Pancreas (tissue), 10 donors: ENCODE measurements around the gene TENM4. TPM values are rescaled to one million over a fixed set of nuclear protein-coding genes. Genes with fewer than 3 reads are reported as not detected.

Experiments used
- ATAC-seq, 4 donors: fragments of 200-7000 bp; cut with Tn5 transposase; one replicate each; pipeline versions ENCODE4 v1.8.0 to v1.9.1; 2020; ENCODE audit warnings: mild to moderate bottlenecking in 4 of 4, moderate library complexity in 4 of 4
- DNase-seq, 6 donors: peaks; one replicate each; pipeline ENCODE4 v3.0.0-alpha.2; 2020
- FAIRE-seq: peaks from 2 replicates; lab custom pipeline; 2012; peaks lifted over from hg19 to GRCh38; lab: Jason Lieb, UNC
- H3K27ac ChIP-seq, 4 donors: fragments of 200-600 bp; sonication (generic); 1 replicate in 3 of 4; 2 replicates in 1 of 4; pipeline versions ENCODE4 v1.5.0 to v1.8.0; 2020
- H3K27me3 ChIP-seq, 4 donors: fragments of 200-600 bp; one replicate each; pipeline ENCODE4 v1.8.0; 2021
- H3K36me3 ChIP-seq, 3 donors: fragments of 200-600 bp; sonication (generic) in 1 of 3; one replicate each; pipeline versions ENCODE4 v1.5.0 to v1.8.0; 2020 to 2021
- H3K4me1 ChIP-seq, 3 donors: fragments of 200-600 bp; one replicate each; pipeline ENCODE4 v1.8.0; 2021
- H3K4me3 ChIP-seq, 4 donors: fragments of 200-600 bp; sonication (generic) in 2 of 4; one replicate each; pipeline versions ENCODE4 v1.5.0 to v1.8.0; 2020 to 2021
- H3K9me3 ChIP-seq, 4 donors: fragments of 200-600 bp; one replicate each; pipeline ENCODE4 v1.8.0; 2021
- CTCF ChIP-seq, 4 donors: fragments of 200-600 bp; sonication (generic) in 3 of 4; IDR thresholded peaks; one replicate each; pipeline versions ENCODE4 v1.5.0 to v1.8.0; 2021; ENCODE audit warnings: antibody characterized with exemption in 4 of 4
- WGBS, 2 donors: extraction: QIAGEN DNeasy Blood & Tissue Kit; methylation state at CpG; one replicate each; pipeline ENCODE4 v1.1.7; 2013; 5-methylcytosine and 5-hydroxymethylcytosine counted together
- intact Hi-C, 3 donors: fragments of 100-400 bp; cut with DNase I; formaldehyde crosslinking; loops; one replicate each; pipeline versions ENCODE4 v1.11.1 to v1.14.2; 2022
- polyA plus RNA-seq, 2 donors: library from polyadenylated mRNA; stranded (reverse); fragments of 200-250 nt; gene quantifications; one replicate each; pipeline ENCODE4 v1.2.3, GENCODE V29; 2013
- total RNA-seq, 6 donors: library from RNA; stranded (reverse); fragmentation: NEBNext Ultra II Directional in 4 of 6; extraction: Animal tissue kit (Norgen Biotek cat#: 25700) in 4 of 6; gene quantifications; one replicate each; pipeline versions ENCODE4 v1.2.1 to v1.2.4, GENCODE V29; 2021 to 2023
- donor health status: healthy with polysubstance abuse.
- donor health status: DM: no; HTN: no; CAD: no; lungs with moderate emphysema.
- donor health status: DM: no; HTN: no; CAD: no.
- donor health status: control.
- donor health status: control.
- donor health status: Bipolar disorder and iron deficiency.
- donor health status: DM: yes; HTN: yes; CAD: no.
- donor health status: DM: no; HTN: no; CAD: no.
- donor health status: DM: no; HTN: no; CAD: no.
- donor health status: DM: yes; HTN: yes; CAD: no.

The TENM4 gene
- total and polyA plus RNA-seq, 8 donors: 0.37 to 6.8 (median 1.3) TPM

GRCh38 chr11:79019277-79019676, 421.6 kb downstream of the TENM4 start:
- DNase-seq (no peak), FAIRE-seq (no peak), ATAC-seq (no peak)
- no peak overlapping the region for H3K4me3 ChIP-seq
- H3K36me3 ChIP-seq: no peaks in the 10 kb centered on the region
- intact Hi-C loops: no loop called here
- H3K4me1 ChIP-seq: no peaks in the 10 kb centered on the region
- no peak for TF ChIP-seq CTCF (IDR thresholded peaks at IDR 0.05)
- H3K9me3 ChIP-seq: no peaks in the 10 kb centered on the region
- H3K27me3 ChIP-seq: no peaks in the 10 kb centered on the region
- no peak overlapping the region for H3K27ac ChIP-seq

GRCh38 chr11:79018371-79018849, 422.4 kb downstream of the TENM4 start:
- Histone ChIP-seq H3K36me3 (no peaks in the 10 kb centered on the region), H3K4me1 (no peaks in the 10 kb centered on the region), H3K9me3 (no peaks in the 10 kb centered on the region), H3K27me3 (no peaks in the 10 kb centered on the region), H3K4me3 (no peak overlapping the region), H3K27ac (no peak overlapping the region)
- no peak for DNase-seq
- TF ChIP-seq CTCF (IDR thresholded peaks at IDR 0.05): no peak
- peak in 2 of 4 donors; percentile 53 to 61 for ATAC-seq
- no peak for FAIRE-seq
- WGBS, 2 donors: 36 to 43% methylated on average over 3 of the region's 3 CpGs
- intact Hi-C loops: no loop called here

DNA sequence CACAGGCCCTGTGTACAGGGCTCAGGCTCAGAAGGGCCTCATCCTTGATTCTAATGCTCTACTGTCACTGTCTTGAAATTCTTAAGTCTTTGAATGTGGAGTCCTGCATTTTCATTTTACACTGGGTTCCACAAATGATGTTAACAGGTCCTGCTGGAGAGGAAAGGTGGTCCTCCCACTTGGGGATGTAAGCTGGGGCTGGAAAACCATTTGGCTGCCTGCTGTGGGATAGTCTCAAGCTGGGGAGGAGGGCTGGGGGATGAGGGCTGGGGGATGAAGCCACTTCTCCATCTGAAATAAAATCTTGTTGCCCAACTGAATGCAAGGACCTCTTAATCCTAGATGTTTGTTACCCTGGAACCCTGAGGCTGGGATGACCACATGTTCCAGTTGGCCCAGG, 423.0 kb downstream of the TENM4 start:
- no peaks in the 10 kb centered on the region for H3K36me3 ChIP-seq
- DNase-seq (no peak), ATAC-seq (peak in 1 of 4 donors; percentile 11), FAIRE-seq (no peak)
- intact Hi-C loops: no loop called here
- H3K27me3 ChIP-seq: no peaks in the 10 kb centered on the region
- no peak overlapping the region for H3K27ac ChIP-seq
- no peaks in the 10 kb centered on the region for H3K4me1 ChIP-seq
- H3K9me3 ChIP-seq: no peaks in the 10 kb centered on the region
- no peak overlapping the region for H3K4me3 ChIP-seq
- TF ChIP-seq CTCF (IDR thresholded peaks at IDR 0.05): no peak

- TF ChIP-seq CTCF (IDR thresholded peaks at IDR 0.05): no peak
- H3K4me3 ChIP-seq: no peak overlapping the region
- WGBS, 2 donors: 86 to 90% methylated on average over 3 of the region's 3 CpGs
- no peaks in the 10 kb centered on the region for H3K27me3 ChIP-seq
- no peak overlapping the region for H3K27ac ChIP-seq
- no peaks in the 10 kb centered on the region for H3K36me3 ChIP-seq
- no peaks in the 10 kb centered on the region for H3K9me3 ChIP-seq
- no peak for DNase-seq
- intact Hi-C loops: no loop called here
- FAIRE-seq: no peak
- ATAC-seq: no peak
- H3K4me1 ChIP-seq: no peaks in the 10 kb centered on the region
Measured at GRCh38 chr11:79013509-79013908, 427.3 kb downstream of the TENM4 start.

DNA sequence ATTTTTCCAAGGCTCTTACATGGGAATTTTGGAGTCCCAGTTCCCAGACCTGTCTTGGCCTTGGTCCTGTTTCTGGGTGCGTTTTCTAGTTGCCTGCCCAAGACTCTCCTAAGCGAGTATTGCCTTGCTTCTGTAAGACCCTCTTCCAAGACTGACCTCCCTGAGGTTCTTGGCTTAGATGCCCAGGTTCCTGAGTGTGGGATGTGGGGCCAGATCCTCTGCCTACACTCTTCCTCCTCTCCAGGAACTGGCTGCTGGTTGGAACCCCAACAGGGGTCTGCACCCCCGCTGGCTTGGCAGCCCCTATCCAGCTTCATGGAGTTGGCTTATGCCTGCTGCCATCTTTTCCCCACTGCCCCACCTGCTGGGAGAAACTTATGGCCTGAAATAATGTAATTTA, 429.5 kb downstream of the TENM4 start:
- Histone ChIP-seq H3K36me3 (no peaks in the 10 kb centered on the region), H3K4me3 (no peak overlapping the region), H3K27ac (no peak overlapping the region), H3K9me3 (no peaks in the 10 kb centered on the region), H3K27me3 (no peaks in the 10 kb centered on the region), H3K4me1 (no peaks in the 10 kb centered on the region)
- ATAC-seq: no peak
- 67 to 78% methylated on average over 3 of the region's 3 CpGs for WGBS, 2 donors
- no peak for FAIRE-seq
- DNase-seq: no peak
- intact Hi-C loops: no loop called here
- no peak for TF ChIP-seq CTCF (IDR thresholded peaks at IDR 0.05)
